ENCODE measurements around the gene SULT1A2.

- TF ChIP-seq CTCF (IDR thresholded peaks at IDR 0.05), result no peak
- no peak for TF ChIP-seq POLR2AphosphoS5 (IDR thresholded peaks at IDR 0.05; ENCODE audit: low read depth, low read length)
- no peak for TF ChIP-seq REST (IDR thresholded peaks at IDR 0.05; ENCODE audit: insufficient read depth in 1 of 2, low read depth in 2 of 2, low read length in 1 of 2)
- no peak for TF ChIP-seq SIN3A (IDR thresholded peaks at IDR 0.05; ENCODE audit: borderline replicate concordance, insufficient read depth, low read depth, low read length)
- TF ChIP-seq TCF7L2 (IDR thresholded peaks at IDR 0.05; ENCODE audit: low read depth, low read length), result no peak
Observed at GRCh38 chr16:28580726-28581315, 16.0 kb downstream of the SULT1A2 start.

All from Panc1 (cell line).